ENCODE measurements around the gene NRL. TPM values are rescaled to one million over a fixed set of nuclear protein-coding genes. Genes with fewer than 3 reads are reported as not detected.

Gene NRL
- total and polyA plus RNA-seq, 10 of the 15 experiments (the other 5 are each of a cell fraction or from before 2014, with no cell fraction given) = 0.11 to 4.4 (median 2.2) TPM

- TF ChIP-seq USF2 (IDR thresholded peaks at IDR 0.05; ENCODE audit: borderline replicate concordance, low read depth, low read length) = no peak
- TF ChIP-seq MAX (IDR thresholded peaks at IDR 0.05; ENCODE audit: low read depth, low read length) = peak; percentile 77
- TF ChIP-seq RUNX3 (IDR thresholded peaks at IDR 0.05; ENCODE audit: low read length) = peak; percentile 62; the same call in 1 of the 2 replicates
- 0 out of 2 replicates have a peak, but pooled peaks have one; percentile 20 for TF ChIP-seq YY1 (IDR thresholded peaks at IDR 0.05; ENCODE audit: low read depth, low read length)
- peak; percentile 96 for TF ChIP-seq MXI1 (IDR thresholded peaks at IDR 0.05; ENCODE audit: low read depth, low read length)
- peak; percentile 80; the same call in 1 of the 2 replicates for TF ChIP-seq POLR2AphosphoS5 (IDR thresholded peaks at IDR 0.05; ENCODE audit: low read length)
- peak; percentile 51; the same call in 1 of the 2 replicates for TF ChIP-seq CHD2 (IDR thresholded peaks at IDR 0.05; ENCODE audit: borderline replicate concordance, low read depth, low read length)
- TF ChIP-seq ZNF687 (IDR thresholded peaks at IDR 0.05) = peak; percentile 27; the same call in 1 of the 2 replicates
- 0 out of 2 replicates have a peak, but pooled peaks have one; percentile 38 for TF ChIP-seq PAX5 (IDR thresholded peaks at IDR 0.05; ENCODE audit: borderline replicate concordance, low read depth, low read length)
- no peak for TF ChIP-seq YBX1 (IDR thresholded peaks at IDR 0.05)
- peak; percentile 91 for TF ChIP-seq NKRF (conservative IDR thresholded peaks at IDR 0.05)
- no peak for TF ChIP-seq PBX3 (IDR thresholded peaks at IDR 0.05; ENCODE audit: insufficient replicate concordance, low read depth, low read length)
- TF ChIP-seq KAT2A (conservative IDR thresholded peaks at IDR 0.05; ENCODE audit: control insufficient read depth, low read depth, low read length) = no peak
- peak; percentile 73; the same call in 1 of the 2 replicates for TF ChIP-seq SMARCA5 (IDR thresholded peaks at IDR 0.05)
- TF ChIP-seq TAF1 (IDR thresholded peaks at IDR 0.05; ENCODE audit: borderline replicate concordance, low read depth, low read length) = peak; percentile 54; the same call in 1 of the 2 replicates
- TF ChIP-seq NFYB (IDR thresholded peaks at IDR 0.05; ENCODE audit: insufficient read depth, low read depth, low read length) = peak; percentile 55; the same call in 1 of the 2 replicates
- 0 out of 2 replicates have a peak, but pooled peaks have one; percentile 11 for TF ChIP-seq CREM (IDR thresholded peaks at IDR 0.05; ENCODE audit: low read depth)
- TF ChIP-seq JUND (IDR thresholded peaks at IDR 0.05; ENCODE audit: low read depth, low read length) = no peak
- TF ChIP-seq ZNF274 (IDR thresholded peaks at IDR 0.05; ENCODE audit: insufficient read depth, insufficient read length) = no peak
- no peak for TF ChIP-seq HDGF (IDR thresholded peaks at IDR 0.05)
- TF ChIP-seq ZZZ3 (IDR thresholded peaks at IDR 0.05; ENCODE audit: control insufficient read depth, insufficient read length, low read depth) = no peak
- peak; percentile 32; the same call in 1 of the 2 replicates for TF ChIP-seq CBFB (IDR thresholded peaks at IDR 0.05; ENCODE audit: low read depth)
- peak; percentile 21; the same call in 1 of the 2 replicates for TF ChIP-seq SMAD5 (IDR thresholded peaks at IDR 0.05; ENCODE audit: low read depth)
These were observed 31.8 kb upstream of the NRL start, which contains the start of gene PSME2 (continued) for GRCh38 chr14:24146453-24146977.

All from GM12878 (cell line).